GM12878 (cell line): ENCODE measurements around the gene GPRC5D. TPM values are rescaled to one million over a fixed set of nuclear protein-coding genes. Genes with fewer than 3 reads are reported as not detected.

Source experiments
- ATAC-seq: fragments of 200-7000 bp; cut with Tn5 transposase; 3 replicates; pipeline ENCODE4 v1.9.1; 2020; ENCODE audit warnings: mild to moderate bottlenecking, moderate library complexity
- BruUV-seq: library from RNA; stranded (reverse); fragments of 400-500 nt; replicated peaks from 2 replicates; lab custom pipeline; 2021; lab: Mats Ljungman, UMichigan
- CTCF ChIA-PET: fragments of 300-600 bp; sonication (Branson Sonifier 250); formaldehyde crosslinking; extraction: SDS; loops from one replicate; lab custom pipeline; 2021; ENCODE audit warnings: inconsistent platforms; lab: Yijun Ruan, JAX
- POLR2A ChIA-PET: fragments of 350-600 bp; formaldehyde crosslinking; extraction: SDS; loops from one replicate; lab custom pipeline; 2021; ENCODE audit warnings: inconsistent platforms; lab: Charles Lee
- RAD21 ChIA-PET: fragments of 300-600 bp; sonication (Branson Sonifier 250); formaldehyde crosslinking; loops from one replicate; lab custom pipeline; 2023; ENCODE audit warnings: antibody characterized with exemption; ENCODE audit not compliant: unreplicated experiment; lab: Charles Lee
- SMC1A ChIA-PET: fragments of 300-600 bp; sonication (Branson Sonifier 250); formaldehyde crosslinking; loops from one replicate; lab custom pipeline; 2023; ENCODE audit not compliant: unreplicated experiment, uncharacterized antibody; lab: Charles Lee
- DNase-seq: peaks from one replicate; pipeline ENCODE4 v3.0.0-alpha.2; 2011; ENCODE audit warnings: low read depth, low spot score
- FAIRE-seq: peaks from 3 replicates; lab custom pipeline; 2011; peaks lifted over from hg19 to GRCh38; lab: Jason Lieb, UNC
- H2AFZ ChIP-seq: 2 replicates; pipeline ENCODE4 v1.6.0; 2011; ENCODE audit warnings: low read depth, low read length, control low read depth; ENCODE audit not compliant: control insufficient read depth
- H3K27ac ChIP-seq: 2 replicates; pipeline ENCODE4 v1.5.1; 2011; ENCODE audit warnings: control low read depth; ENCODE audit not compliant: control insufficient read depth, insufficient read depth
- H3K27me3 ChIP-seq, 2 experiments: replicated peaks in 1 of 2; 2 replicates each; pipeline versions ENCODE4 v1.6.0 to v1.6.1; 2011; ENCODE audit warnings: low read length in 1 of 2; ENCODE audit not compliant: control insufficient read depth in 2 of 2, insufficient read depth in 2 of 2
- H3K36me3 ChIP-seq, 2 experiments: 2 replicates each; pipeline ENCODE4 v1.5.1; 2011; ENCODE audit warnings: low read length in 1 of 2; ENCODE audit not compliant: control insufficient read depth in 2 of 2, insufficient read depth in 2 of 2
- H3K4me1 ChIP-seq: 2 replicates; pipeline ENCODE4 v1.6.1; 2011; ENCODE audit warnings: mild to moderate bottlenecking, low read length, moderate library complexity, mixed read lengths; ENCODE audit not compliant: control insufficient read depth, insufficient read depth
- H3K4me2 ChIP-seq: 2 replicates; pipeline ENCODE4 v1.6.0; 2011; ENCODE audit warnings: control low read depth; ENCODE audit not compliant: control insufficient read depth, insufficient read depth
- H3K4me3 ChIP-seq: fragments of 200-600 bp; sonication (generic); 2 replicates; pipeline ENCODE4 v1.5.1; 2016
- H3K79me2 ChIP-seq: 2 replicates; pipeline ENCODE4 v1.6.0; 2011; ENCODE audit warnings: low read length; ENCODE audit not compliant: control insufficient read depth, insufficient read depth
- H3K9ac ChIP-seq: 2 replicates; pipeline ENCODE4 v1.8.0; 2011; ENCODE audit warnings: low read length, control low read depth, mixed read lengths; ENCODE audit not compliant: control insufficient read depth, insufficient read depth
- H3K9me3 ChIP-seq: replicated peaks from 3 replicates; pipeline ENCODE4 v1.5.1; 2011; ENCODE audit warnings: mild to moderate bottlenecking, low read length; ENCODE audit not compliant: control insufficient read depth, insufficient read depth
- H4K20me1 ChIP-seq: 2 replicates; pipeline ENCODE4 v1.6.0; 2011; ENCODE audit not compliant: control insufficient read depth, insufficient read depth
- BCLAF1 ChIP-seq: fragments of 450-650 bp; IDR thresholded peaks from 2 replicates; pipeline ENCODE4 v1.6.1; 2017; ENCODE audit warnings: antibody characterized with exemption, mild to moderate bottlenecking, moderate library complexity
- MAX ChIP-seq: IDR thresholded peaks from 2 replicates; pipeline ENCODE4 v1.6.1; 2012; ENCODE audit warnings: low read depth, low read length, improper control_type of control experiment
- NRF1 ChIP-seq: conservative IDR thresholded peaks from 2 replicates; pipeline ENCODE4 v1.6.1; 2011; ENCODE audit warnings: mild to moderate bottlenecking, low read depth, low read length, improper control_type of control experiment
- RBBP5 ChIP-seq: fragments of 200-600 bp; sonication (generic); conservative IDR thresholded peaks from 2 replicates; pipeline ENCODE4 v1.6.1; 2016
- ZBTB4 ChIP-seq: fragments of 450-650 bp; formaldehyde crosslinking; IDR thresholded peaks from 2 replicates; pipeline ENCODE4 v1.4.0; 2022; ENCODE audit warnings: mild to moderate bottlenecking, moderate library complexity
- WGBS: methylation state at CpG from one replicate; pipeline ENCODE4 v1.1.6; 2016; ENCODE audit warnings: low lambda C conversion rate; ENCODE audit not compliant: insufficient replicate concordance, insufficient coverage; ENCODE audit errors: missing lambda C conversion rate; 5-methylcytosine and 5-hydroxymethylcytosine counted together
- in situ Hi-C: fragments of 300-500 bp; cut with MboI; formaldehyde crosslinking; loops from 9 replicates; pipeline ENCODE4 v1.14.3; 2018; ENCODE audit warnings: mixed read lengths
- intact Hi-C: fragments of 100-400 bp; cut with micrococcal nuclease; formaldehyde crosslinking; loops from one replicate; pipeline ENCODE4 v1.14.2; 2022; ENCODE audit not compliant: unreplicated experiment
- polyA plus RNA-seq, 11 experiments: library from polyadenylated mRNA; depleted of rRNA in 4 of 11; unstranded in 6 of 11; stranded (reverse) in 5 of 11; fragments of >200 nt; fragmentation: Nextera tagmentation in 4 of 11; fragmentation: Illumina TruSeq in 1 of 11; extraction: Ambion mirVana in 4 of 11; extraction: Trizol in 1 of 11; gene quantifications; 1 replicate in 1 of 11; 2 replicates in 10 of 11; pipeline versions ENCODE4 v1.2.1 to v1.2.3, GENCODE V29; 2011 to 2016; ENCODE audit warnings: inconsistent platforms in 2 of 11, missing spikeins in 2 of 11, low read depth in 1 of 11
- total RNA-seq, 4 experiments: library from RNA; depleted of rRNA in 3 of 4; stranded (reverse); fragments of >200 nt in 3 of 4; fragmentation: Illumina TruSeq in 1 of 4; extraction: Trizol in 1 of 4; gene quantifications; 2 replicates each; pipeline versions ENCODE4 v1.2.1 to v1.2.3, GENCODE V29; 2013 to 2021

GPRC5D gene
- total and polyA plus RNA-seq, 10 of the 15 experiments (the other 5 are each of a cell fraction or from before 2014, with no cell fraction given): 0.18 to 0.90 (median 0.37) TPM; not detected in 3

- Histone ChIP-seq H2AFZ (no peak overlapping the region), H3K36me3 (no peaks in the 10 kb centered on the region), H4K20me1 (no peaks in the 10 kb centered on the region; the same call in 1 of the 2 replicates), H3K4me3 (no peak overlapping the region), H3K4me1 (peaks cover 8% of the 10 kb centered on the region), H3K9ac (no peak overlapping the region), H3K4me2 (no peak overlapping the region), H3K27me3 (peaks cover 12% of the 10 kb centered on the region in 2 experiments), H3K27ac (no peak overlapping the region), H3K9me3 (no peaks in the 10 kb centered on the region; the same call in 2 of the 3 replicates), H3K79me2 (no peaks in the 10 kb centered on the region)
- CTCF ChIA-PET: no interaction called here
- RAD21 ChIA-PET: no interaction called here
- ATAC-seq (no peak), FAIRE-seq (no peak), DNase-seq (no peak)
- no TSS peak for BruUV-seq
- SMC1A ChIA-PET: no interaction called here
- intact Hi-C loops (no loop called here), in situ Hi-C loops (no loop called here)
- WGBS: 92% methylated on average over 16 of the region's 16 CpGs
- POLR2A ChIA-PET: no interaction called here
- TF ChIP-seq RBBP5 (no peak), NRF1 (no peak), ZBTB4 (CRISPR knock-in tag) (no peak), BCLAF1 (no peak), MAX (no peak)
These were observed 49.7 kb upstream of the GPRC5D start for GRCh38 chr12:13001775-13002040.
